SK-N-SH (cell line): ENCODE results near the gene SBF2. TPM values are rescaled to one million over a fixed set of nuclear protein-coding genes. Genes with fewer than 3 reads are reported as not detected.

ENCODE experiments used
- CTCF ChIA-PET: fragments of 300-600, 350-600 bp; formaldehyde crosslinking; extraction: SDS; loops from one replicate; lab custom pipeline; 2021; lab: Yijun Ruan, JAX
- POLR2A ChIA-PET: fragments of 350-600 bp; sonication (Branson Sonifier 250); formaldehyde crosslinking; extraction: SDS; loops from one replicate; lab custom pipeline; 2020; ENCODE audit warnings: antibody characterized with exemption, inconsistent platforms; lab: Yijun Ruan, JAX
- DNase-seq: peaks from one replicate; pipeline ENCODE4 v3.0.0; 2012
- H2AFZ ChIP-seq: fragments of 200-600 bp; sonication (generic); 2 replicates; pipeline ENCODE4 v1.8.1; 2016; ENCODE audit warnings: antibody characterized with exemption, mild to moderate bottlenecking, low read depth
- H3F3A ChIP-seq: fragments of 200-600 bp; sonication (generic); replicated peaks from 2 replicates; pipeline ENCODE3; 2016; ENCODE audit warnings: antibody characterized with exemption, mild to moderate bottlenecking; ENCODE audit not compliant: insufficient read depth
- H3K27ac ChIP-seq, 2 experiments: fragments of 200-500 bp in 1 of 2; fragments of 200-600 bp in 1 of 2; sonication (Bioruptor generic) in 1 of 2; sonication (generic), shearing (Covaris generic) in 1 of 2; 2 replicates each; pipeline versions ENCODE4 v1.5.1 to v1.6.1; 2014 to 2016; ENCODE audit warnings: low read depth in 2 of 2, inconsistent platforms in 1 of 2, low read length in 1 of 2, mild to moderate bottlenecking in 1 of 2, mixed read lengths in 1 of 2
- H3K27me3 ChIP-seq: fragments of 200-600 bp; sonication (generic), shearing (Covaris generic); 2 replicates; pipeline ENCODE4 v1.6.1; 2016; ENCODE audit warnings: mixed run types; ENCODE audit not compliant: insufficient read depth
- H3K36me3 ChIP-seq, 2 experiments: fragments of 200-500 bp in 1 of 2; fragments of 200-600 bp in 1 of 2; sonication (Bioruptor generic) in 1 of 2; sonication (generic) in 1 of 2; replicated peaks in 1 of 2; 2 replicates each; pipeline versions ENCODE3 to v1.5.1; 2014 to 2016; ENCODE audit warnings: low read length in 1 of 2, mild to moderate bottlenecking in 1 of 2; ENCODE audit not compliant: insufficient read depth in 2 of 2, control insufficient read depth in 1 of 2
- H3K4me1 ChIP-seq, 2 experiments: fragments of 200-500 bp in 1 of 2; fragments of 200-600 bp in 1 of 2; sonication (Bioruptor generic) in 1 of 2; sonication (generic), shearing (Covaris generic) in 1 of 2; 2 replicates each; pipeline versions ENCODE4 v1.5.1 to v1.6.1; 2014 to 2016; ENCODE audit warnings: low read depth in 1 of 2, low read length in 1 of 2, mixed run types in 1 of 2; ENCODE audit not compliant: insufficient read depth in 2 of 2, control insufficient read depth in 1 of 2
- H3K4me2 ChIP-seq: fragments of 200-600 bp; sonication (generic), shearing (Covaris generic); 2 replicates; pipeline ENCODE4 v1.6.1; 2017; ENCODE audit warnings: mixed run types
- H3K4me3 ChIP-seq, 2 experiments: fragments of 200-500 bp in 1 of 2; fragments of 200-600 bp in 1 of 2; sonication (Bioruptor generic) in 1 of 2; sonication (generic), shearing (Covaris generic) in 1 of 2; 2 replicates each; pipeline versions ENCODE4 v1.5.1 to v1.8.1; 2014 to 2016; ENCODE audit warnings: low read depth in 2 of 2, inconsistent platforms in 1 of 2, low read length in 1 of 2, mild to moderate bottlenecking in 1 of 2, mixed read lengths in 1 of 2, moderate library complexity in 1 of 2
- H3K79me2 ChIP-seq: fragments of 200-600 bp; sonication (generic); 2 replicates; pipeline ENCODE4 v1.8.1; 2017; ENCODE audit warnings: mild to moderate bottlenecking; ENCODE audit not compliant: insufficient read depth
- H3K9ac ChIP-seq: fragments of 200-600 bp; sonication (generic); 2 replicates; pipeline ENCODE4 v1.6.1; 2017; ENCODE audit warnings: mixed run types
- H3K9me2 ChIP-seq: fragments of 200-600 bp; sonication (generic); 2 replicates; pipeline ENCODE4 v1.6.1; 2017; ENCODE audit warnings: mixed run types
- H3K9me3 ChIP-seq: fragments of 200-600 bp; sonication (generic); 2 replicates; pipeline ENCODE4 v1.6.1; 2017; ENCODE audit warnings: mixed run types, mild to moderate bottlenecking, moderate library complexity
- H4K20me1 ChIP-seq: fragments of 200-600 bp; sonication (generic); 2 replicates; pipeline ENCODE4 v1.6.1; 2017; ENCODE audit warnings: mild to moderate bottlenecking, mixed run types; ENCODE audit not compliant: insufficient read depth
- ELF1 ChIP-seq: IDR thresholded peaks from 2 replicates; pipeline ENCODE4 v1.4.0; 2012
- EP300 ChIP-seq, 2 experiments: IDR thresholded peaks; 2 replicates each; pipeline versions ENCODE4 v1.4.0 to v1.6.1; 2012; ENCODE audit warnings: borderline replicate concordance in 1 of 2, low read depth in 1 of 2, low read length in 1 of 2
- FOXJ3 ChIP-seq: sonication (generic); formaldehyde crosslinking; IDR thresholded peaks from 2 replicates; pipeline ENCODE4 v1.5.1; 2020; ENCODE audit warnings: mild to moderate bottlenecking, missing genetic modification reagents
- FOXM1 ChIP-seq: IDR thresholded peaks from 2 replicates; pipeline ENCODE4 v1.4.0; 2012; ENCODE audit warnings: low read depth, mild to moderate bottlenecking
- GABPA ChIP-seq: IDR thresholded peaks from 2 replicates; pipeline ENCODE4 v1.4.0; 2012; ENCODE audit warnings: low read depth, mild to moderate bottlenecking
- GATA2 ChIP-seq: sonication (generic); formaldehyde crosslinking; IDR thresholded peaks from 2 replicates; pipeline ENCODE4 v1.5.0; 2020; ENCODE audit warnings: mild to moderate bottlenecking, missing genetic modification reagents
- NFIC ChIP-seq: IDR thresholded peaks from 2 replicates; pipeline ENCODE4 v1.4.0; 2012; ENCODE audit warnings: borderline replicate concordance
- POLR2AphosphoS5 ChIP-seq: IDR thresholded peaks from 2 replicates; pipeline ENCODE4 v1.6.1; 2012; ENCODE audit warnings: low read depth, low read length
- RAD21 ChIP-seq: IDR thresholded peaks from 2 replicates; pipeline ENCODE4 v1.6.1; 2012; ENCODE audit warnings: mild to moderate bottlenecking, low read length
- RXRA ChIP-seq: IDR thresholded peaks from 2 replicates; pipeline ENCODE4 v1.4.0; 2012; ENCODE audit warnings: low read depth, mild to moderate bottlenecking, borderline replicate concordance
- SIN3A ChIP-seq: IDR thresholded peaks from 2 replicates; pipeline ENCODE4 v1.6.1; 2012; ENCODE audit warnings: low read depth, mild to moderate bottlenecking, low read length, moderate library complexity, borderline replicate concordance
- SMC3 ChIP-seq: IDR thresholded peaks from 2 replicates; pipeline ENCODE4 v1.6.1; 2012; ENCODE audit warnings: low read depth, low read length, improper control_type of control experiment
- TAF1 ChIP-seq: IDR thresholded peaks from 2 replicates; pipeline ENCODE4 v1.6.1; 2012; ENCODE audit warnings: low read depth, mild to moderate bottlenecking, low read length, moderate library complexity, borderline replicate concordance
- TCF12 ChIP-seq: IDR thresholded peaks from 2 replicates; pipeline ENCODE4 v1.4.0; 2012
- WGBS: methylation state at CpG from one replicate; pipeline ENCODE4 v1.1.6; 2017; ENCODE audit warnings: low lambda C conversion rate; 5-methylcytosine and 5-hydroxymethylcytosine counted together
- polyA plus RNA-seq, 3 experiments: library from polyadenylated mRNA; depleted of rRNA; stranded (reverse); fragments of >200 nt; gene quantifications; 2 replicates each; pipeline ENCODE4 v1.2.3, GENCODE V29; 2012
- TF ChIP-seq, protein P1 (sequence below): IDR thresholded peaks from 2 replicates; pipeline ENCODE4 v1.4.0; 2012; ENCODE audit warnings: low read depth, borderline replicate concordance
- TF ChIP-seq, protein P2 (sequence below): IDR thresholded peaks from 2 replicates; pipeline ENCODE4 v1.6.1; 2012; ENCODE audit warnings: mild to moderate bottlenecking, low read depth, low read length, moderate library complexity
- TF ChIP-seq, protein P3 (sequence below): IDR thresholded peaks from 2 replicates; pipeline ENCODE4; 2012
- TF ChIP-seq, protein P4 (sequence below): fragments of 150-350 bp; IDR thresholded peaks from 2 replicates; pipeline ENCODE4 v1.6.1; 2016; ENCODE audit warnings: mild to moderate bottlenecking, low read depth, low read length

The SBF2 gene
- polyA plus RNA-seq, 1 of the 3 experiments (the other 2 are of a cell fraction): 23.0 TPM

DNA sequence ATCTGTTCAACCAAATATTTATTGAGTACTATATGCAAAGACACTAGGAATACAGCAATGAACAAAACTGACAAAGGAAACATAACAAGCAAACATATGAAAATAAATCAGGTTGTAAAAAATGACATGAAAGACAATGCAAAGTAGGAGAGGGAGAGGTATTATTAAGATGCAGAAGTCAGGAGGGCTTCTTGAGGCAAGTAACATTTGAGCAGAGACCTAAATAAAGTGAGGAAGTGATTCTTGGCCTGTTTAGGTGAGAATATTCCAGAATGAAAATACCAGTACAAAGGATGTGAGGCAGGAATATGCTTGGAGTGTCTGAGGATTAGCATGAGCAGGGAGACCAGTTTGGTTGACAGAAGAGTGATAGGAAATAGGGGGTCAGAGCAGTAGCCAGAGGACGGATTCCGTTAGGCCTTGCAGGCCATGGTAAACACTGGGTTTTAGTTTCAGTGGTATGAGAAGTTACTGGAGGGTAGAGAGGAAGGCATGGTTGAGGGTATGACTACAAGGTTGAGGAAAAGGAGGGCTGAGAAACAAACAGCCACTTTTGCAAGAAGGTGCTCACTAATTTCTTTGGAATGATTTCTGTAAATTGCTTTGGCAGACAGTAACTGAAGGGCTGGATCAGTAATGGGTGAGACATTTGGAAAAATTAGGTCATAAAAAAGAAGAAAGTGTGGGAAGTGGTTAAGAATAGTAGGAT is 438.3 kb downstream of the SBF2 start:
- no peaks in the 10 kb centered on the region for H4K20me1 ChIP-seq
- no peaks in the 10 kb centered on the region for H3K9me3 ChIP-seq
- no peak overlapping the region for H2AFZ ChIP-seq
- no peaks in the 10 kb centered on the region for H3F3A ChIP-seq
- CTCF ChIA-PET: no interaction called here
- H3K9me2 ChIP-seq: no peaks in the 10 kb centered on the region
- no peak overlapping the region for H3K4me3 ChIP-seq
- H3K79me2 ChIP-seq: no peaks in the 10 kb centered on the region
- peaks cover 14 to 23% of the 10 kb centered on the region in 2 experiments; a peak in 3 of 4 replicates for H3K4me1 ChIP-seq
- no peak overlapping the region for H3K27ac ChIP-seq
- TF ChIP-seq ELF1: no peak
- TF ChIP-seq GABPA: no peak
- TF ChIP-seq RXRA: no peak
- TF ChIP-seq EP300 (IDR thresholded peaks at IDR 0.05; ENCODE audit: borderline replicate concordance in 1 of 2, low read depth in 1 of 2, low read length in 1 of 2): no peak
- TF ChIP-seq, protein P1, sequence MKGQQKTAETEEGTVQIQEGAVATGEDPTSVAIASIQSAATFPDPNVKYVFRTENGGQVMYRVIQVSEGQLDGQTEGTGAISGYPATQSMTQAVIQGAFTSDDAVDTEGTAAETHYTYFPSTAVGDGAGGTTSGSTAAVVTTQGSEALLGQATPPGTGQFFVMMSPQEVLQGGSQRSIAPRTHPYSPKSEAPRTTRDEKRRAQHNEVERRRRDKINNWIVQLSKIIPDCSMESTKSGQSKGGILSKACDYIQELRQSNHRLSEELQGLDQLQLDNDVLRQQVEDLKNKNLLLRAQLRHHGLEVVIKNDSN: no peak
- TF ChIP-seq, all 33 proteins: peak for 0
- no peaks in the 10 kb centered on the region for H3K27me3 ChIP-seq
- POLR2A ChIA-PET: interaction anchor here (0.6 kb wide), 1 partner anchor 443 kb away, joined by 3 read pairs; no protein-coding TSS in a partner anchor
- 94% methylated on average over 2 of the region's 2 CpGs for WGBS
- H3K36me3 ChIP-seq: peaks cover 26% of the 10 kb centered on the region in 2 experiments
- no peak for DNase-seq
- H3K4me2 ChIP-seq: no peak overlapping the region
- H3K9ac ChIP-seq: no peak overlapping the region

DNA sequence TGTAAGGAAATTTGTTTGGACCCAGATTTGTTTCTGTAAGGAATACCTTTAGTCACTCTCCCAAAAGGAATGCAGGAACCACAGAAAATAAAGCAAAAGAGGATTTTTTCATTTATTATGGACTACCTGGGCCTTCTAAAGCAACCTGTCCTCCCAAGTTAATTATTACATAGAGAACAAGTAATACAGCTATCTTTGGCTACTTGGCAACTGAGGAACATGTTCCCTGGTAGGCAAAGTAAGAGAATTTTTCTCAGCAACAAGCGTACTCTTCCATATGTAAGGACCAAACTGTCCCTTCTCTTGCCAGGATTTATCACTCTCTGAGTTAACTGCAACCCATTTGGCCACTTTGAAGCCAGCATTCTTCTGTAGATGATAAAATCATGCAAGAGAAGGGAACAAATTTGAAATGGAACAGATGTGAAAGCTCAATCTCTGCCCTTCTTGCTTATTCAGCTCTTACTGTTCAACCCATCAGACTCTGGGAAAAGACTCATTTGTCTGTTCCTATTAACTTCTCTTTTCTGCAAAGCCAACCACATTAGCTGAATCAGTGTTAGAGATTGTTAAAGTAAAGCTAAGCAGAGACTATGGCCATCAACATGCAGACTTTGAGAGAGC is 440.0 kb downstream of the SBF2 start:
- no peaks in the 10 kb centered on the region for H3K9me3 ChIP-seq
- no peaks in the 10 kb centered on the region for H3K9me2 ChIP-seq
- CTCF ChIA-PET: interaction anchor here (1.6 kb wide), 1 partner anchor 452 kb away, joined by 3 read pairs; no protein-coding TSS in a partner anchor
- H4K20me1 ChIP-seq: no peaks in the 10 kb centered on the region
- no peaks in the 10 kb centered on the region for H3K27me3 ChIP-seq
- no peaks in the 10 kb centered on the region for H3K79me2 ChIP-seq
- DNase-seq: no peak
- H2AFZ ChIP-seq: no peak overlapping the region
- H3K36me3 ChIP-seq: peaks cover 37% of the 10 kb centered on the region in 2 experiments
- POLR2A ChIA-PET: no interaction called here
- WGBS: 94% methylated on average over 1 of the region's 1 CpG
- H3K9ac ChIP-seq: no peak overlapping the region
- H3K4me1 ChIP-seq: peaks cover 10 to 19% of the 10 kb centered on the region in 2 experiments; a peak in 3 of 4 replicates
- no peak overlapping the region for H3K4me2 ChIP-seq
- H3K27ac ChIP-seq: peak overlapping the region; percentile 5 to 28; a peak in 2 of 4 replicates
- no peak overlapping the region for H3K4me3 ChIP-seq
- no peaks in the 10 kb centered on the region for H3F3A ChIP-seq
- TF ChIP-seq, protein P2, sequence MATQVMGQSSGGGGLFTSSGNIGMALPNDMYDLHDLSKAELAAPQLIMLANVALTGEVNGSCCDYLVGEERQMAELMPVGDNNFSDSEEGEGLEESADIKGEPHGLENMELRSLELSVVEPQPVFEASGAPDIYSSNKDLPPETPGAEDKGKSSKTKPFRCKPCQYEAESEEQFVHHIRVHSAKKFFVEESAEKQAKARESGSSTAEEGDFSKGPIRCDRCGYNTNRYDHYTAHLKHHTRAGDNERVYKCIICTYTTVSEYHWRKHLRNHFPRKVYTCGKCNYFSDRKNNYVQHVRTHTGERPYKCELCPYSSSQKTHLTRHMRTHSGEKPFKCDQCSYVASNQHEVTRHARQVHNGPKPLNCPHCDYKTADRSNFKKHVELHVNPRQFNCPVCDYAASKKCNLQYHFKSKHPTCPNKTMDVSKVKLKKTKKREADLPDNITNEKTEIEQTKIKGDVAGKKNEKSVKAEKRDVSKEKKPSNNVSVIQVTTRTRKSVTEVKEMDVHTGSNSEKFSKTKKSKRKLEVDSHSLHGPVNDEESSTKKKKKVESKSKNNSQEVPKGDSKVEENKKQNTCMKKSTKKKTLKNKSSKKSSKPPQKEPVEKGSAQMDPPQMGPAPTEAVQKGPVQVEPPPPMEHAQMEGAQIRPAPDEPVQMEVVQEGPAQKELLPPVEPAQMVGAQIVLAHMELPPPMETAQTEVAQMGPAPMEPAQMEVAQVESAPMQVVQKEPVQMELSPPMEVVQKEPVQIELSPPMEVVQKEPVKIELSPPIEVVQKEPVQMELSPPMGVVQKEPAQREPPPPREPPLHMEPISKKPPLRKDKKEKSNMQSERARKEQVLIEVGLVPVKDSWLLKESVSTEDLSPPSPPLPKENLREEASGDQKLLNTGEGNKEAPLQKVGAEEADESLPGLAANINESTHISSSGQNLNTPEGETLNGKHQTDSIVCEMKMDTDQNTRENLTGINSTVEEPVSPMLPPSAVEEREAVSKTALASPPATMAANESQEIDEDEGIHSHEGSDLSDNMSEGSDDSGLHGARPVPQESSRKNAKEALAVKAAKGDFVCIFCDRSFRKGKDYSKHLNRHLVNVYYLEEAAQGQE: no peak
- TF ChIP-seq NFIC (no peak), POLR2AphosphoS5 (no peak), TCF12 (peak; percentile 49), FOXM1 (no peak), RAD21 (no peak), TAF1 (no peak), SIN3A (no peak), ELF1 (no peak), SMC3 (no peak), FOXJ3 (no peak), GATA2 (CRISPR knock-in tag) (no peak), GABPA (no peak)
- TF ChIP-seq, protein P3, sequence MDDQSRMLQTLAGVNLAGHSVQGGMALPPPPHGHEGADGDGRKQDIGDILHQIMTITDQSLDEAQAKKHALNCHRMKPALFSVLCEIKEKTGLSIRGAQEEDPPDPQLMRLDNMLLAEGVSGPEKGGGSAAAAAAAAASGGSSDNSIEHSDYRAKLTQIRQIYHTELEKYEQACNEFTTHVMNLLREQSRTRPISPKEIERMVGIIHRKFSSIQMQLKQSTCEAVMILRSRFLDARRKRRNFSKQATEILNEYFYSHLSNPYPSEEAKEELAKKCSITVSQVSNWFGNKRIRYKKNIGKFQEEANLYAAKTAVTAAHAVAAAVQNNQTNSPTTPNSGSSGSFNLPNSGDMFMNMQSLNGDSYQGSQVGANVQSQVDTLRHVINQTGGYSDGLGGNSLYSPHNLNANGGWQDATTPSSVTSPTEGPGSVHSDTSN: peak; percentile 55; the same call in 1 of the 2 replicates
- TF ChIP-seq, protein P4, sequence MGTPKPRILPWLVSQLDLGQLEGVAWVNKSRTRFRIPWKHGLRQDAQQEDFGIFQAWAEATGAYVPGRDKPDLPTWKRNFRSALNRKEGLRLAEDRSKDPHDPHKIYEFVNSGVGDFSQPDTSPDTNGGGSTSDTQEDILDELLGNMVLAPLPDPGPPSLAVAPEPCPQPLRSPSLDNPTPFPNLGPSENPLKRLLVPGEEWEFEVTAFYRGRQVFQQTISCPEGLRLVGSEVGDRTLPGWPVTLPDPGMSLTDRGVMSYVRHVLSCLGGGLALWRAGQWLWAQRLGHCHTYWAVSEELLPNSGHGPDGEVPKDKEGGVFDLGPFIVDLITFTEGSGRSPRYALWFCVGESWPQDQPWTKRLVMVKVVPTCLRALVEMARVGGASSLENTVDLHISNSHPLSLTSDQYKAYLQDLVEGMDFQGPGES: no peak
